ENCODE data around the gene CSNK2B.

- no peak for TF ChIP-seq ZZZ3 (IDR thresholded peaks at IDR 0.05; ENCODE audit: control insufficient read depth, insufficient read length, low read depth)
- TF ChIP-seq BCL11A (IDR thresholded peaks at IDR 0.05; ENCODE audit: low read depth, low read length), result no peak
- TF ChIP-seq, protein P1, sequence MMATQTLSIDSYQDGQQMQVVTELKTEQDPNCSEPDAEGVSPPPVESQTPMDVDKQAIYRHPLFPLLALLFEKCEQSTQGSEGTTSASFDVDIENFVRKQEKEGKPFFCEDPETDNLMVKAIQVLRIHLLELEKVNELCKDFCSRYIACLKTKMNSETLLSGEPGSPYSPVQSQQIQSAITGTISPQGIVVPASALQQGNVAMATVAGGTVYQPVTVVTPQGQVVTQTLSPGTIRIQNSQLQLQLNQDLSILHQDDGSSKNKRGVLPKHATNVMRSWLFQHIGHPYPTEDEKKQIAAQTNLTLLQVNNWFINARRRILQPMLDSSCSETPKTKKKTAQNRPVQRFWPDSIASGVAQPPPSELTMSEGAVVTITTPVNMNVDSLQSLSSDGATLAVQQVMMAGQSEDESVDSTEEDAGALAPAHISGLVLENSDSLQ (IDR thresholded peaks at IDR 0.05), result no peak
- no peak for TF ChIP-seq CTCF (IDR thresholded peaks at IDR 0.05 in 2 of 3, conservative IDR thresholded peaks at IDR 0.05 in 1 of 3; ENCODE audit: control insufficient read depth in 2 of 3, extremely low read depth in 1 of 3, insufficient read depth in 1 of 3, low read depth in 3 of 3, low read length in 3 of 3)
- TF ChIP-seq POLR2A (IDR thresholded peaks at IDR 0.05; ENCODE audit: low read depth, low read length), result no peak
- no peak for TF ChIP-seq DPF2 (IDR thresholded peaks at IDR 0.05)
- TF ChIP-seq GATAD2B (conservative IDR thresholded peaks at IDR 0.05; ENCODE audit: low read depth), result no peak
- TF ChIP-seq POLR2AphosphoS5 (IDR thresholded peaks at IDR 0.05; ENCODE audit: low read length), result no peak
These were observed 53.1 kb downstream of the CSNK2B start for GRCh38 chr6:31719001-31719400.
